Brain microvascular endothelial cell (primary cell): ENCODE results near the gene TOP1.

Experiments used
- DNase-seq: peaks from one replicate; pipeline ENCODE4 v3.0.0-alpha.2; 2020
- H3K27ac ChIP-seq: fragments of 250-450 bp; sonication (Bioruptor Pico); 2 replicates; pipeline ENCODE4 v1.5.1; 2020; ENCODE audit warnings: mild to moderate bottlenecking, moderate library complexity
- H3K27me3 ChIP-seq: fragments of 250-450 bp; sonication (Bioruptor Pico); replicated peaks from 2 replicates; pipeline ENCODE4 v1.5.1; 2020; ENCODE audit warnings: mild to moderate bottlenecking
- H3K36me3 ChIP-seq: fragments of 250-450 bp; sonication (Bioruptor Pico); replicated peaks from 2 replicates; pipeline ENCODE4 v1.5.1; 2020; ENCODE audit warnings: mild to moderate bottlenecking
- H3K4me3 ChIP-seq: 2 replicates; pipeline ENCODE4 v1.5.1; 2011; ENCODE audit warnings: low read depth, mild to moderate bottlenecking, control low read depth, low read length, moderate library complexity
- CTCF ChIP-seq: IDR thresholded peaks from 2 replicates; pipeline ENCODE4 v1.5.1; 2011; ENCODE audit warnings: low read depth, mild to moderate bottlenecking, moderate library complexity, low read length, control low read depth, inconsistent platforms; ENCODE audit errors: missing control alignments
- in situ Hi-C: cut with HindIII; loops from 2 replicates; pipeline ENCODE4 v1.10.0; 2017; ENCODE audit warnings: low sequenced_read_pairs, low pct_ligation_motif_present

The TOP1 gene

GRCh38 chr20:41072915-41073314 is 44.3 kb downstream of the TOP1 start:
- Histone ChIP-seq H3K27ac (peak overlapping the region; percentile 78), H3K27me3 (no peaks in the 10 kb centered on the region), H3K4me3 (no peak overlapping the region), H3K36me3 (peaks cover under 1% of the 10 kb centered on the region)
- DNase-seq: no peak
- in situ Hi-C loops: no loop called here
- TF ChIP-seq CTCF: no peak

- in situ Hi-C loops: no loop called here
- Histone ChIP-seq H3K27me3 (no peaks in the 10 kb centered on the region), H3K27ac (peak overlapping the region; percentile 48), H3K36me3 (peaks cover 4% of the 10 kb centered on the region), H3K4me3 (no peak overlapping the region)
- TF ChIP-seq CTCF: no peak
- DNase-seq: no peak
Measured at GRCh38 chr20:41074441-41074840, 45.8 kb downstream of the TOP1 start.

GRCh38 chr20:41076776-41077175 is 48.2 kb downstream of the TOP1 start:
- no peak overlapping the region for H3K27ac ChIP-seq
- H3K4me3 ChIP-seq: no peak overlapping the region
- TF ChIP-seq CTCF: no peak
- no peak for DNase-seq
- in situ Hi-C loops: loop anchor here (25.0 kb wide), 1 partner anchor 89 kb away; no protein-coding TSS in a partner anchor
- peaks cover 17% of the 10 kb centered on the region for H3K36me3 ChIP-seq
- no peaks in the 10 kb centered on the region for H3K27me3 ChIP-seq

- H3K36me3 ChIP-seq: peaks cover 27% of the 10 kb centered on the region
- H3K27ac ChIP-seq: peak overlapping the region; percentile 28
- H3K27me3 ChIP-seq: no peaks in the 10 kb centered on the region
- peak; percentile 63 for TF ChIP-seq CTCF
- DNase-seq: peak; percentile 62
- in situ Hi-C loops: loop anchor here (25.0 kb wide), 1 partner anchor 91 kb away; no protein-coding TSS in a partner anchor
- no peak overlapping the region for H3K4me3 ChIP-seq
Measured at GRCh38 chr20:41078329-41078728, 49.7 kb downstream of the TOP1 start.

GRCh38 chr20:41079066-41079465 is 50.4 kb downstream of the TOP1 start:
- no peak for DNase-seq
- Histone ChIP-seq H3K4me3 (no peak overlapping the region), H3K27me3 (no peaks in the 10 kb centered on the region), H3K27ac (no peak overlapping the region), H3K36me3 (peaks cover 33% of the 10 kb centered on the region)
- in situ Hi-C loops: loop anchor here (25.0 kb wide), 1 partner anchor 92 kb away; no protein-coding TSS in a partner anchor
- TF ChIP-seq CTCF: no peak

DNA sequence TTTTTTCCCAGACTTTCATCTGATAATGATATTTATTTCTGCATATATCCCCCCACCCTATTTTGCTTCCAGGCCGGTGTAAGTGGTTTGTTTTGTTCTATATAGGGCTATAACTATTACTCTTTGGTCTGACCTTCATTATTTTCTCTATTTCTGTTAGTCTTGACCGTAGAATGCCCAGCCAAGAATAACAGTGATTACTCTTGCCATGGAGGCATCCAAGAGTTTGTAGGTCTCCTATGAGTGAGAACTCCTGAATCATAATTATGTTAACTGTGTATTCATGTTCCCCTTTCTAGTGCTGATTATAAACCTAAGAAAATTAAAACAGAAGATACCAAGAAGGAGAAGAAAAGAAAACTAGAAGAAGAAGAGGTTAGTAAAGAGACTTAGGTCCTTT is 52.2 kb downstream of the TOP1 start:
- H3K4me3 ChIP-seq: no peak overlapping the region
- peak; percentile 33 for DNase-seq
- H3K36me3 ChIP-seq: peaks cover 49% of the 10 kb centered on the region
- in situ Hi-C loops: loop anchor here (25.0 kb wide), 1 partner anchor 94 kb away; no protein-coding TSS in a partner anchor
- no peak for TF ChIP-seq CTCF
- H3K27me3 ChIP-seq: no peaks in the 10 kb centered on the region
- peak overlapping the region; percentile 2 for H3K27ac ChIP-seq
